Smooth muscle cell (in vitro differentiated cells): Measurements from ENCODE around the gene APOA5. TPM values are rescaled to one million over a fixed set of nuclear protein-coding genes. Genes with fewer than 3 reads are reported as not detected.

ENCODE experiments used
- DNase-seq: peaks from one replicate; lab custom pipeline; 2025; ENCODE audit not compliant: unreplicated experiment; lab: John Stamatoyannopoulos, UW
- H2AFZ ChIP-seq: fragments of 200-600 bp; sonication (generic); 2 replicates; pipeline ENCODE4 v1.6.0; 2016; ENCODE audit warnings: antibody characterized with exemption, low read depth, mild to moderate bottlenecking
- H3F3A ChIP-seq: fragments of 200-600 bp; sonication (generic); 2 replicates; pipeline ENCODE4 v1.6.0; 2017; ENCODE audit warnings: antibody characterized with exemption, low read depth
- H3K27ac ChIP-seq: fragments of 200-600 bp; sonication (generic); 2 replicates; pipeline ENCODE4 v1.5.1; 2016; ENCODE audit warnings: low read depth, mild to moderate bottlenecking
- H3K27me3 ChIP-seq: fragments of 200-600 bp; sonication (generic); 2 replicates; pipeline ENCODE4 v1.6.1; 2016; ENCODE audit warnings: low read depth, mild to moderate bottlenecking
- H3K36me3 ChIP-seq: fragments of 200-600 bp; sonication (generic); 2 replicates; pipeline ENCODE4 v1.5.1; 2016; ENCODE audit warnings: low read depth
- H3K4me1 ChIP-seq: fragments of 200-600 bp; sonication (generic); 2 replicates; pipeline ENCODE4 v1.5.1; 2016; ENCODE audit warnings: low read depth
- H3K4me2 ChIP-seq: fragments of 200-600 bp; sonication (generic); 2 replicates; pipeline ENCODE4 v1.6.0; 2016; ENCODE audit warnings: mild to moderate bottlenecking
- H3K4me3 ChIP-seq: fragments of 200-600 bp; sonication (generic); 2 replicates; pipeline ENCODE4 v1.5.1; 2016; ENCODE audit warnings: mild to moderate bottlenecking
- H3K79me2 ChIP-seq: fragments of 200-600 bp; sonication (generic); 2 replicates; pipeline ENCODE4 v1.6.0; 2016; ENCODE audit warnings: low read depth, mild to moderate bottlenecking
- H3K9ac ChIP-seq: fragments of 200-600 bp; sonication (generic); 2 replicates; pipeline ENCODE4 v1.6.0; 2016; ENCODE audit warnings: low read depth
- H3K9me3 ChIP-seq: fragments of 200-600 bp; sonication (generic); replicated peaks from 2 replicates; pipeline ENCODE4 v1.5.1; 2016; ENCODE audit warnings: low read depth
- H4K20me1 ChIP-seq: fragments of 200-600 bp; sonication (generic); 2 replicates; pipeline ENCODE4 v1.6.0; 2016; ENCODE audit warnings: low read depth
- WGBS: methylation state at CpG from one replicate; pipeline ENCODE4 v1.1.7; 2016; ENCODE audit warnings: low lambda C conversion rate; 5-methylcytosine and 5-hydroxymethylcytosine counted together
- polyA plus RNA-seq: library from polyadenylated mRNA; unstranded; fragments of >200 nt; fragmentation: Nextera tagmentation; extraction: Ambion mirVana; gene quantifications from 2 replicates; pipeline ENCODE4 v1.2.1, GENCODE V29; 2016
- total RNA-seq: library from RNA; depleted of rRNA; stranded (reverse); fragments of >200 nt; gene quantifications from 2 replicates; pipeline ENCODE4 v1.2.3, GENCODE V29; 2014
- TF ChIP-seq, protein P1 (sequence below): fragments of 200-600 bp; sonication (generic); IDR thresholded peaks from 2 replicates; pipeline ENCODE4 v1.5.1; 2017; ENCODE audit warnings: borderline replicate concordance, mild to moderate bottlenecking, antibody characterized with exemption; ENCODE audit not compliant: insufficient read depth, poor library complexity, severe bottlenecking

APOA5 gene
- total and polyA plus RNA-seq, 2 experiments from 2014 or later: not detected

DNA sequence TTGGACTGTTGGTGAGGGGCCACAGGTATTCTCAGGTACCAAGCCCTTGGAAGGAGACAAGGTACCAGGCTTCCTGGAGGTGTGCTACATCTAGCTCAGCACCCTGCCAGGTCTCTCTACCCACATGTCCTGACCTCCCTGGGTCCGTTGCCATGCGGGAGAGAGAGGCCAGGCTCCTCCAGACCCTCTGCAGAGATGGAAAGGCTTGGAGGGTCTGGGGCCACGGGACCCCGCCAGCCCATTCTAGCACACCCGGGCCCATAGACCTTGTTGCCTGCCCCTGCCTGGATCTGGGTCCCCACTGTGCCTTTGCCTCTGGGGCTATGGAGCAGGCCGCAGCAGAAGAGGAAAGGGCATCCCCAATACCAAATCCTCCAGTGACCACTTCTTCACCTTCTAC, 35.8 kb upstream of the APOA5 start:
- Histone ChIP-seq H2AFZ (no peak overlapping the region), H3K9me3 (no peaks in the 10 kb centered on the region), H3K79me2 (no peaks in the 10 kb centered on the region), H3K36me3 (no peaks in the 10 kb centered on the region), H3K4me1 (no peaks in the 10 kb centered on the region), H3K27ac (no peak overlapping the region), H3K9ac (no peak overlapping the region), H4K20me1 (no peaks in the 10 kb centered on the region), H3K27me3 (no peaks in the 10 kb centered on the region), H3K4me3 (no peak overlapping the region), H3F3A (no peaks in the 10 kb centered on the region), H3K4me2 (no peak overlapping the region)
- no peak for DNase-seq
- TF ChIP-seq, protein P1, sequence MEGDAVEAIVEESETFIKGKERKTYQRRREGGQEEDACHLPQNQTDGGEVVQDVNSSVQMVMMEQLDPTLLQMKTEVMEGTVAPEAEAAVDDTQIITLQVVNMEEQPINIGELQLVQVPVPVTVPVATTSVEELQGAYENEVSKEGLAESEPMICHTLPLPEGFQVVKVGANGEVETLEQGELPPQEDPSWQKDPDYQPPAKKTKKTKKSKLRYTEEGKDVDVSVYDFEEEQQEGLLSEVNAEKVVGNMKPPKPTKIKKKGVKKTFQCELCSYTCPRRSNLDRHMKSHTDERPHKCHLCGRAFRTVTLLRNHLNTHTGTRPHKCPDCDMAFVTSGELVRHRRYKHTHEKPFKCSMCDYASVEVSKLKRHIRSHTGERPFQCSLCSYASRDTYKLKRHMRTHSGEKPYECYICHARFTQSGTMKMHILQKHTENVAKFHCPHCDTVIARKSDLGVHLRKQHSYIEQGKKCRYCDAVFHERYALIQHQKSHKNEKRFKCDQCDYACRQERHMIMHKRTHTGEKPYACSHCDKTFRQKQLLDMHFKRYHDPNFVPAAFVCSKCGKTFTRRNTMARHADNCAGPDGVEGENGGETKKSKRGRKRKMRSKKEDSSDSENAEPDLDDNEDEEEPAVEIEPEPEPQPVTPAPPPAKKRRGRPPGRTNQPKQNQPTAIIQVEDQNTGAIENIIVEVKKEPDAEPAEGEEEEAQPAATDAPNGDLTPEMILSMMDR: no peak
- WGBS: 88% methylated on average over 6 of the region's 6 CpGs

DNA sequence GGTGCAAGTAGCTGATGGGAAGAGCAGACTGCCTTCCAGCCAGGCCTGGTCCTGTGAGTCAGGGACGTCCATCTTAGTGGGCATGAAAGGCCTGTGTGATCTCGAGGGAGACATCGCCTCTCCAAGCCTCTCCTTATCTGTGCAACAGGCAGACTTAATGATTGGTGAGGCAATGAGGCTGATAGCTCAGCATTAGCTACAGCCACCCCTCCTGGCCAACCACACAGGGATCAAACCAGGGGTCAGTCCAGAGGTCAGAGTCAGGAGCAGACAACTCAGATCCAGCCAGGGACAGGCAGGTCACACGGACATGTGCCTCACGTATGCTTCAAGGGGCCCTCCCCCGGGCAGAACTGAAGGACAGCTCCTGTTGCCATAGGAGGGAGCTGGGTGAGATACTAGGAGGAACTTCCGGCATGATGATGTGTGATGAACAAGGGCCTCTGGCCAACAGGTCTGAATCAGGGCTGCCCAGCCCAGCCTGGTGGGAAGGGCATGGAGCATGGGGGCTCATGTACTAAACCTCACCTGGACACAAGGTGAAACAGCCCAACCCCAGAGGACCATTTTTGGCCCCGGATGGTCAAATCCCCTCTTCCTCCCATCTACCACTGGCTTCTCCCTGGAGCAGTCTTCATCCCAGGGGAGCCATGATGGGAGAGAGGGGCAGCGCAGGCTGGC, 35.2 kb upstream of the APOA5 start:
- no peak overlapping the region for H3K4me3 ChIP-seq

DNA sequence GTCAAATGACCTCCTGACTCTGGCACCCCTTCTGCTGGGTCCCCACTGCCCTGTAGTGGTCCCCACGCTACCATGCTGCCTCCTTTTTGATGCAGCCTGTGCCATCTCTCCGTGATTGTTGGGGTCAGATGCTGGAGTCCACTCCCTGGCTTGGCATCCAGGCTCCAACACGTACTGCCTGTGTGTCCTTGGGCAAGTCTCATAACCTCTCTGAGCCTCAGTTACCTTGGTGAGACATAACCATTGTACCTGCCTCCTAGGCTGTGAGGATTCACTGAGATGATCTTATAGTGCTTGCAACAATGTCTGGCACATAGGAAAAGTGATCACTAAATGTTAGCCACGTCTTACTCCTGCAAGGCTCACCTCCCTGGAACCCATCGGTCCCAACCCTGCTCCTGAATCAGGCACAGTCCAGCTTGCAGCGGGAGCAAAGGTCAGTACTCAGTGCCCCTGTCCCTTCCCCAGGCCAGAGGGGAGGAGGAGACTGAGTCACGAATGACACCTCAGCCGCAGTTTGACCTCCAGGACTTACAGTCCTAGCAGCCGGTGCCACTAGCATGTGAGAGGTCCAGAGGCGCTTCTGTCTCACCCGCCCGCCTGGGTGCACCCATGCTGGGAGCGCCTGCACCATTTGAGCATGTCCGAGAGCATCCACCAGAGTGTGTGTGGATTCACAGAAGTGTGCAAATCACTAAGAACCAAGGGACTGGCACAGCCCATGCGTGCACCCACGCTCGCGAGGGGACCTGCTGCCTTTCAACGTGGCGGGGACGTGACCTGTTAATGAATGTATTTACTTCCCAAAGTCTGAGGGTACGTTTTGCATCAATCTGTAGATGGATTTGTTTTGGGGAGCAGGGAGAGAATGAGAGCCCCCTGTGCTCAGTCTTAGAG, 34.4 kb upstream of the APOA5 start:
- TF ChIP-seq, protein P1: no peak
- H3K79me2 ChIP-seq: no peaks in the 10 kb centered on the region
- H3F3A ChIP-seq: no peaks in the 10 kb centered on the region
- WGBS: 84% methylated on average over 22 of the region's 22 CpGs
- no peaks in the 10 kb centered on the region for H4K20me1 ChIP-seq
- H3K27ac ChIP-seq: no peak overlapping the region
- no peak overlapping the region for H3K4me3 ChIP-seq
- no peaks in the 10 kb centered on the region for H3K36me3 ChIP-seq
- H3K4me2 ChIP-seq: no peak overlapping the region
- no peak overlapping the region for H2AFZ ChIP-seq
- DNase-seq: no peak
- H3K9ac ChIP-seq: no peak overlapping the region
- H3K9me3 ChIP-seq: no peaks in the 10 kb centered on the region
- no peaks in the 10 kb centered on the region for H3K27me3 ChIP-seq
- no peaks in the 10 kb centered on the region for H3K4me1 ChIP-seq

More for the DNA sequence above, 35.2 kb upstream of the APOA5 start:
- no peak for DNase-seq
- Histone ChIP-seq H3K9ac (no peak overlapping the region), H4K20me1 (no peaks in the 10 kb centered on the region), H3K4me1 (no peaks in the 10 kb centered on the region), H3K4me2 (no peak overlapping the region), H3K27ac (no peak overlapping the region), H3K27me3 (no peaks in the 10 kb centered on the region), H3F3A (no peaks in the 10 kb centered on the region), H3K9me3 (no peaks in the 10 kb centered on the region), H3K36me3 (no peaks in the 10 kb centered on the region), H3K79me2 (no peaks in the 10 kb centered on the region), H2AFZ (no peak overlapping the region)
- TF ChIP-seq, protein P1: no peak
- WGBS: 63% methylated on average over 9 of the region's 9 CpGs
